ENCODE results near the gene SMYD3.

Gene SMYD3

GRCh38 chr1:246003442-246003730, 503.7 kb downstream of the SMYD3 start:
- TF ChIP-seq CTCF (conservative IDR thresholded peaks at IDR 0.05; ENCODE audit: low read length) = no peak; the same call in 1 of the 2 replicates
- TF ChIP-seq EZH2phosphoT487 (IDR thresholded peaks at IDR 0.05; ENCODE audit: borderline replicate concordance) = no peak
- no peaks in the 10 kb centered on the region for H3K9me2 ChIP-seq (replicated peaks; ENCODE audit: low read depth, low read length)
- H3K36me3 ChIP-seq (ENCODE audit: insufficient read depth, low read length) = no peaks in the 10 kb centered on the region
- H3K9ac ChIP-seq (ENCODE audit: low read depth, low read length, poor library complexity, severe bottlenecking) = no peak overlapping the region
- no peaks in the 10 kb centered on the region for H4K20me1 ChIP-seq (ENCODE audit: insufficient read depth, low read length, poor library complexity, severe bottlenecking)
- H3K4me2 ChIP-seq (ENCODE audit: low read depth, low read length, poor library complexity, severe bottlenecking) = no peak overlapping the region
- no peaks in the 10 kb centered on the region for H3K27me3 ChIP-seq (ENCODE audit: insufficient read depth, low read length, poor library complexity, severe bottlenecking)
- H3K79me2 ChIP-seq (ENCODE audit: insufficient read depth, low read length) = no peaks in the 10 kb centered on the region
- H3F3A ChIP-seq (ENCODE audit: low read depth) = no peaks in the 10 kb centered on the region
- no peak overlapping the region for H3K4me3 ChIP-seq (ENCODE audit: low read length, poor library complexity, severe bottlenecking)
- H3K9me3 ChIP-seq (ENCODE audit: insufficient read depth, low read depth, low read length) = no peaks in the 10 kb centered on the region
- H2AFZ ChIP-seq (ENCODE audit: low read length) = no peak overlapping the region
- peaks cover 12% of the 10 kb centered on the region for H3K4me1 ChIP-seq (ENCODE audit: insufficient read depth, low read length, poor library complexity, severe bottlenecking)

- Histone ChIP-seq H3K4me3 (ENCODE audit: low read length, poor library complexity, severe bottlenecking) (no peak overlapping the region), H3F3A (ENCODE audit: low read depth) (no peaks in the 10 kb centered on the region), H3K4me2 (ENCODE audit: low read depth, low read length, poor library complexity, severe bottlenecking) (no peak overlapping the region), H3K79me2 (ENCODE audit: insufficient read depth, low read length) (no peaks in the 10 kb centered on the region), H3K9me2 (replicated peaks; ENCODE audit: low read depth, low read length) (no peaks in the 10 kb centered on the region), H3K9ac (ENCODE audit: low read depth, low read length, poor library complexity, severe bottlenecking) (no peak overlapping the region), H3K27me3 (ENCODE audit: insufficient read depth, low read length, poor library complexity, severe bottlenecking) (no peaks in the 10 kb centered on the region), H4K20me1 (ENCODE audit: insufficient read depth, low read length, poor library complexity, severe bottlenecking) (no peaks in the 10 kb centered on the region), H3K36me3 (ENCODE audit: insufficient read depth, low read length) (no peaks in the 10 kb centered on the region), H3K9me3 (ENCODE audit: insufficient read depth, low read depth, low read length) (no peaks in the 10 kb centered on the region), H3K4me1 (ENCODE audit: insufficient read depth, low read length, poor library complexity, severe bottlenecking) (peaks cover 12% of the 10 kb centered on the region), H2AFZ (ENCODE audit: low read length) (no peak overlapping the region)
- peak; percentile 92 for TF ChIP-seq CTCF (conservative IDR thresholded peaks at IDR 0.05; ENCODE audit: low read length)
- TF ChIP-seq EZH2phosphoT487 (IDR thresholded peaks at IDR 0.05; ENCODE audit: borderline replicate concordance) = no peak
Measured at GRCh38 chr1:246002725-246003441, 504.2 kb downstream of the SMYD3 start.

GRCh38 chr1:246001837-246002230, 505.2 kb downstream of the SMYD3 start:
- no peak overlapping the region for H3K9ac ChIP-seq (ENCODE audit: low read depth, low read length, poor library complexity, severe bottlenecking)
- TF ChIP-seq EZH2phosphoT487 (IDR thresholded peaks at IDR 0.05; ENCODE audit: borderline replicate concordance) = no peak
- TF ChIP-seq CTCF (conservative IDR thresholded peaks at IDR 0.05; ENCODE audit: low read length) = no peak

More at GRCh38 chr1:246001837-246002230, 505.2 kb downstream of the SMYD3 start:
- Histone ChIP-seq H4K20me1 (ENCODE audit: insufficient read depth, low read length, poor library complexity, severe bottlenecking) (no peaks in the 10 kb centered on the region), H3K9me3 (ENCODE audit: insufficient read depth, low read depth, low read length) (no peaks in the 10 kb centered on the region), H2AFZ (ENCODE audit: low read length) (no peak overlapping the region), H3K4me3 (ENCODE audit: low read length, poor library complexity, severe bottlenecking) (no peak overlapping the region), H3K4me2 (ENCODE audit: low read depth, low read length, poor library complexity, severe bottlenecking) (no peak overlapping the region), H3K36me3 (ENCODE audit: insufficient read depth, low read length) (no peaks in the 10 kb centered on the region), H3K27me3 (ENCODE audit: insufficient read depth, low read length, poor library complexity, severe bottlenecking) (no peaks in the 10 kb centered on the region), H3K4me1 (ENCODE audit: insufficient read depth, low read length, poor library complexity, severe bottlenecking) (peaks cover 12% of the 10 kb centered on the region), H3F3A (ENCODE audit: low read depth) (no peaks in the 10 kb centered on the region), H3K9me2 (replicated peaks; ENCODE audit: low read depth, low read length) (no peaks in the 10 kb centered on the region), H3K79me2 (ENCODE audit: insufficient read depth, low read length) (no peaks in the 10 kb centered on the region)

Data from Loucy (cell line).